ENCODE measurements around the gene ERC2. TPM values are rescaled to one million over a fixed set of nuclear protein-coding genes. Genes with fewer than 3 reads are reported as not detected.

The ERC2 gene
- total and polyA plus RNA-seq, 8 donors, result 1.2 to 4.8 (median 2.3) TPM

- Histone ChIP-seq H3K27me3 (no peaks in the 10 kb centered on the region), H3K27ac (no peak overlapping the region), H3K4me3 (no peak overlapping the region), H3K4me1 (no peaks in the 10 kb centered on the region), H3K36me3 (no peaks in the 10 kb centered on the region), H3K9me3 (no peaks in the 10 kb centered on the region)
- WGBS, 2 donors, result 92 to 98% methylated on average over 7 of the region's 7 CpGs
- DNase-seq (no peak), ATAC-seq (no peak), FAIRE-seq (no peak)
- TF ChIP-seq CTCF (IDR thresholded peaks at IDR 0.05), result no peak
- intact Hi-C loops (cut with DNase I), result no loop called here
Observed at GRCh38 chr3:55888282-55888885, 579.9 kb downstream of the ERC2 start.

- WGBS, 2 donors, result 43 to 51% methylated on average over 1 of the region's 1 CpG
- no peak for DNase-seq
- Histone ChIP-seq H3K27ac (no peak overlapping the region), H3K9me3 (no peaks in the 10 kb centered on the region), H3K4me3 (no peak overlapping the region), H3K36me3 (no peaks in the 10 kb centered on the region), H3K27me3 (no peaks in the 10 kb centered on the region), H3K4me1 (no peaks in the 10 kb centered on the region)
- intact Hi-C loops (cut with DNase I), result no loop called here
- no peak for FAIRE-seq
- ATAC-seq, result no peak
- TF ChIP-seq CTCF (IDR thresholded peaks at IDR 0.05), result no peak
Observed at GRCh38 chr3:55885721-55886120, 582.5 kb downstream of the ERC2 start.

DNA sequence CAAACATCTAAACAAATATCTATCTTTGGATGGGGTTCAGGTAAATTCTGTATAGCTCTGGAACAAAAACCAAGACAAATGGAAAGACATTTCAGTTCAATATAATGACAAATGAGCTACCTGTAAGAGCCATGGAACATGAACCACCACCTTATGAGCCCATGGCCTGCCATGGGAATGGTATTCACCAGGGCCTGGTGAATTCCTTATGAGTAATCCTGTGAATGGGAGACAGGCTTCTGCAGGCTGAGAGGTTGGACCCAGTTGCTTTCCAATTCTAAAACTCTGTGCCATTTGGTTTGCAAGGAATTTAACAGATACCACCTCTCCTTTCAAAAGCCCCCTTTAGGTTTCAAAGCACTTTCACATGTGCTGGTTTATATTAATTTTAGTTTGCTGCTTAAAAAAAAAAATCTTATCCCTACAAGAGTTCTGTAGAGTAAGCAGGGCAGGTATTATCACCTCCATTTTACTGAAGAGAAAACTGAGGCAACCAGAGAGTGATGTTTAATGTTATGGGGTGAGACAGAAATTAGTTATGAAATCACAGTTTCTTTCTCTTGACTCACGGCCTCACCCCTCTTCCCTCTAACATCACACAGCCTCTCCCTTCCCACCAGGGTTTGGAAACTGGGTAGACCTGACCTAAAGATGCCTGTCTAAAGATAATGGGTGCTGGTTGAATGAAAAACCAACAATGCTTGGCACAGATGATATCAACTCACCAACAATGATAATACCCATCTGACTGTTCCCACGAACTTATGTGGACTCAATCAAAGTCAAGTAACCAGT lies 583.6 kb downstream of the ERC2 start:
- Histone ChIP-seq H3K27me3 (no peaks in the 10 kb centered on the region), H3K4me1 (no peaks in the 10 kb centered on the region), H3K27ac (no peak overlapping the region), H3K36me3 (no peaks in the 10 kb centered on the region), H3K9me3 (no peaks in the 10 kb centered on the region), H3K4me3 (no peak overlapping the region)
- FAIRE-seq (no peak), ATAC-seq (no peak), DNase-seq (no peak)
- intact Hi-C loops (cut with DNase I), result no loop called here
- 17 to 61% methylated on average over 2 of the region's 2 CpGs for WGBS, 2 donors
- no peak for TF ChIP-seq CTCF (IDR thresholded peaks at IDR 0.05)

- no peaks in the 10 kb centered on the region for H3K36me3 ChIP-seq
- H3K4me3 ChIP-seq, result no peak overlapping the region
- H3K27ac ChIP-seq, result no peak overlapping the region
- 77 to 91% methylated on average over 1 of the region's 1 CpG for WGBS, 2 donors
- intact Hi-C loops (cut with DNase I), result no loop called here
- no peaks in the 10 kb centered on the region for H3K27me3 ChIP-seq
- no peak for FAIRE-seq
- DNase-seq, result no peak
- H3K9me3 ChIP-seq, result no peaks in the 10 kb centered on the region
- TF ChIP-seq CTCF (IDR thresholded peaks at IDR 0.05), result no peak
- no peak for ATAC-seq
- no peaks in the 10 kb centered on the region for H3K4me1 ChIP-seq
Observed at GRCh38 chr3:55884066-55884465, 584.2 kb downstream of the ERC2 start.

GRCh38 chr3:55882006-55882405 lies 586.3 kb downstream of the ERC2 start:
- DNase-seq (no peak), FAIRE-seq (no peak), ATAC-seq (no peak)
- H3K27ac ChIP-seq, result no peak overlapping the region
- no peak for TF ChIP-seq CTCF (IDR thresholded peaks at IDR 0.05)
- no peaks in the 10 kb centered on the region for H3K9me3 ChIP-seq
- no peaks in the 10 kb centered on the region for H3K27me3 ChIP-seq
- no peaks in the 10 kb centered on the region for H3K4me1 ChIP-seq
- H3K4me3 ChIP-seq, result no peak overlapping the region
- intact Hi-C loops (cut with DNase I), result no loop called here
- no peaks in the 10 kb centered on the region for H3K36me3 ChIP-seq
- WGBS, 2 donors, result 21 to 83% methylated on average over 2 of the region's 2 CpGs
